ENCODE measurements around the gene SLC12A7.

DNA sequence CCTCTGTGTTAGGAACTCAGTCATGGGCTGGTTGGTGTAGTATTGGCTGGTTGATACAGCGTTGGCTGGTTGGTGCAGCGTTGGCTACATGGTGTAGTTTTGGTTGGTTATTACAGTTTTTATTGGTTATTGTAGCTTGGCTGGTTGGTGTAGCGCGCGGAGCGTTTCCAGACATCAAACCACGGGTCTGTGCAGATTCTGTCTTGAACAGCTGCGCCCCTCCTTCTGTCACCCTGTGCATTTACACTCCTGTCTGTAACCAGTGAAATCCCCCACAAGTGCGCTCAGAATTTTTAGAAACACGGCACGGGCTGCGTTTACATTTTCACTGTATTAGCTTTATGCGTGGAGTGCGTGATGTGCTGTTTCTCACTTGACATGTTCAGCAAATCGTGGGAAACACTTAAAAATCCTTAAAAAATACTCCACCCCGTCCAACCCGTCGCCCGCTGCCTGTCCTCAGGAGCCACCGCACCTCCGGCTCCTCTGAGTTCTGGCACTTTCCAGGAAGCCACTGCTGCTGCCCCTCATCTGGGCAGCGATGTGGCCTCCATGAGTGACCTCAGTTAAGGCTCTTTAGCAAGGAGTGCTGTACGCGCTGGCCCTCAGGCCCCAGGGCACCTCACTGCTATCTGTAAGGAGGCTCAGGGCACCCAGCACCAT, 82.5 kb downstream of the SLC12A7 start:
- TF ChIP-seq, protein P1, sequence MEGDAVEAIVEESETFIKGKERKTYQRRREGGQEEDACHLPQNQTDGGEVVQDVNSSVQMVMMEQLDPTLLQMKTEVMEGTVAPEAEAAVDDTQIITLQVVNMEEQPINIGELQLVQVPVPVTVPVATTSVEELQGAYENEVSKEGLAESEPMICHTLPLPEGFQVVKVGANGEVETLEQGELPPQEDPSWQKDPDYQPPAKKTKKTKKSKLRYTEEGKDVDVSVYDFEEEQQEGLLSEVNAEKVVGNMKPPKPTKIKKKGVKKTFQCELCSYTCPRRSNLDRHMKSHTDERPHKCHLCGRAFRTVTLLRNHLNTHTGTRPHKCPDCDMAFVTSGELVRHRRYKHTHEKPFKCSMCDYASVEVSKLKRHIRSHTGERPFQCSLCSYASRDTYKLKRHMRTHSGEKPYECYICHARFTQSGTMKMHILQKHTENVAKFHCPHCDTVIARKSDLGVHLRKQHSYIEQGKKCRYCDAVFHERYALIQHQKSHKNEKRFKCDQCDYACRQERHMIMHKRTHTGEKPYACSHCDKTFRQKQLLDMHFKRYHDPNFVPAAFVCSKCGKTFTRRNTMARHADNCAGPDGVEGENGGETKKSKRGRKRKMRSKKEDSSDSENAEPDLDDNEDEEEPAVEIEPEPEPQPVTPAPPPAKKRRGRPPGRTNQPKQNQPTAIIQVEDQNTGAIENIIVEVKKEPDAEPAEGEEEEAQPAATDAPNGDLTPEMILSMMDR (conservative IDR thresholded peaks at IDR 0.05 in 1 of 2, IDR thresholded peaks at IDR 0.05 in 1 of 2; ENCODE audit: low read depth in 1 of 2, low read length in 2 of 2), result no peak
- TF ChIP-seq EZH2 (IDR thresholded peaks at IDR 0.05; ENCODE audit: low read length, missing control alignments), result no peak
